Measurements from ENCODE around the gene C1orf105.

GRCh38 chr1:172513479-172513878 is 93.0 kb downstream of the C1orf105 start:
- TF ChIP-seq POLR2A (IDR thresholded peaks at IDR 0.05; ENCODE audit: low read depth, low read length), result no peak
- no peak for TF ChIP-seq POLR2AphosphoS5 (IDR thresholded peaks at IDR 0.05; ENCODE audit: low read depth, low read length)
- TF ChIP-seq SPI1 (IDR thresholded peaks at IDR 0.05; ENCODE audit: low read depth, low read length), result no peak
- no peak for TF ChIP-seq TAF1 (IDR thresholded peaks at IDR 0.05; ENCODE audit: low read depth, low read length)

All from GM12891 (cell line).